Sigmoid colon (tissue), 7 donors: ENCODE measurements around the gene DBN1. TPM values are rescaled to one million over a fixed set of nuclear protein-coding genes. Genes with fewer than 3 reads are reported as not detected.
A peak's percentile ranks its signal among the peaks of the same experiment; 100 is the strongest.

Experiments used
- DNase-seq: peaks from one replicate; pipeline ENCODE4 v3.0.0-alpha.2; 2019
- H3K27ac ChIP-seq, 4 donors: fragments of 200-600 bp; sonication (generic); one replicate each; pipeline ENCODE4 v1.5.1; 2016 to 2019; ENCODE audit warnings: mild to moderate bottlenecking in 1 of 4
- H3K27me3 ChIP-seq, 3 donors: fragments of 200-600 bp; sonication (generic); one replicate each; pipeline ENCODE4 v1.5.1; 2019; ENCODE audit warnings: mild to moderate bottlenecking in 1 of 3
- H3K36me3 ChIP-seq, 4 donors: fragments of 200-600 bp; sonication (generic); one replicate each; pipeline ENCODE4 v1.5.1; 2016 to 2019
- H3K4me1 ChIP-seq, 4 donors: fragments of 200-600 bp; sonication (generic); one replicate each; pipeline ENCODE4 v1.5.1; 2017 to 2019
- H3K4me3 ChIP-seq, 4 donors: fragments of 200-600 bp; sonication (generic); one replicate each; pipeline ENCODE4 v1.5.1; 2017 to 2019; ENCODE audit warnings: mild to moderate bottlenecking in 2 of 4, moderate library complexity in 1 of 4
- H3K9me3 ChIP-seq, 4 donors: fragments of 200-600 bp in 3 of 4; sonication (generic) in 3 of 4; one replicate each; pipeline versions ENCODE4 v1.5.1 to v1.6.1; 2013 to 2019
- CTCF ChIP-seq, 4 experiments: fragments of 450-650 bp in 3 of 4; fragments of 200-600 bp in 1 of 4; IDR thresholded peaks; one replicate each; pipeline ENCODE4 v1.5.1; 2016 to 2019; ENCODE audit warnings: antibody characterized with exemption in 4 of 4, mild to moderate bottlenecking in 3 of 4, moderate library complexity in 2 of 4
- EP300 ChIP-seq, 4 donors: sonication (generic); formaldehyde crosslinking; IDR thresholded peaks; one replicate each; pipeline ENCODE4 v1.6.1; 2017; ENCODE audit warnings: antibody characterized with exemption in 4 of 4
- POLR2A ChIP-seq, 2 donors: fragments of 450-650 bp; IDR thresholded peaks; one replicate each; pipeline ENCODE4 v1.6.1; 2016; ENCODE audit warnings: antibody characterized with exemption in 2 of 2, mild to moderate bottlenecking in 2 of 2, moderate library complexity in 2 of 2
- POLR2AphosphoS5 ChIP-seq, 4 donors: sonication (generic); formaldehyde crosslinking; IDR thresholded peaks; one replicate each; pipeline ENCODE4 v1.6.1; 2017; ENCODE audit warnings: antibody characterized with exemption in 4 of 4
- WGBS, 2 donors: extraction: QIAGEN DNeasy Blood & Tissue Kit; methylation state at CpG; one replicate each; pipeline ENCODE4 v1.1.7; 2013; 5-methylcytosine and 5-hydroxymethylcytosine counted together
- intact Hi-C: fragments of 100-400 bp; cut with DNase I; formaldehyde crosslinking; loops from one replicate; pipeline ENCODE4 v1.15.1; 2023
- polyA plus RNA-seq, 3 donors: library from polyadenylated mRNA; stranded (reverse); fragments of 200-250 nt; gene quantifications; one replicate each; pipeline ENCODE4 v1.2.3, GENCODE V29; 2013
- total RNA-seq, 4 donors: library from RNA; depleted of rRNA; stranded (reverse); fragments of >200 nt; gene quantifications; one replicate each; pipeline ENCODE4 v1.1.0, GENCODE V29; 2016
- donor health status: healthy with polysubstance abuse.
- donor health status: Bipolar disorder and iron deficiency.
- donor health status: healthy.

DBN1 gene
- total and polyA plus RNA-seq, 7 donors = 6.0 to 100.0 (median 54.8) TPM

DNA sequence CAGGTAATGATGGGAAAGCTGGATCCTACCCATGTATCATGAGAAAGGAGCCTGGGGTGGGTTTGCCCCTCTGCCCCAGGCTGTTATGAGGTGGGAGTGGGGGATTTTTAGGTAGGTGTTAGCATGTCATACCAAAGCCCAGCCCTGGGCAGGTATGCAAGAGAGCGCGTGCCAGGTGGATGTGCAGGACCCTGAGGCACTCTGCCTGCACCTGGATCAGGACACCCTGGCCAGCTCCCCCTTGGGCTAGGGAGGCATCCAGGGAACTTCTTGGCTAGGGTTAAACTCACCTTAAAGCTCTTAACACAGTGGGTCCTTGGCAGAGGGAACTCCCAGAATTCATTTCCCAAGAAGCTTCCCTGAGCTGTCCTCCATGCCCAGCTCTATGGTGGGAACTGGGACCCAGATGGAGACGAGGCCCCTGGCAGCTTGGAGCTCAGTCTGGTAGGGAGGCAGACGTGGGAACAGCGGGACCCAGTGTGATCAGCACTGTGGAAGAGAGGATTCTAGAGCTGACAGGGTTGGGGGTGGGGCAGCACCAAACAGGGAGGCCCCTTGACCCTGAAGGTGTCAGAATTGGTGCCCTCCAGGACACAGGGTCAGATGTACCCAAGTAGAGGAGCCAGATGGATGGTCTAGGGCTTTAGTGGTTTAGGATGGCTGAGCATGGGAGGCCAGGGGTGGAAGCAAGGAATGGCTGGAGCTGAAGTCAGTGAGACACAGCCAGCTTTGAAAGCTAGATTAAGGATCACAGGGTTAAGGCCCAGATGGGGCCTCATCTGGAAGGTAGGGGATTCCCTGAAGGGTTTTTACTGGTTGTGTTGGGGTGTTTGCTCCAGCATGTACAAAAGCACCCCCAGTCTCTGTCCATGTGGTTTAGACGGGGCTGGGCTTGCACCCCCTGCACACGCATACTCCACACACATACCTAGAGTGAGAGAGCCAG is 29.1 kb downstream of the DBN1 start:
- Histone ChIP-seq H3K9me3 (no peaks in the 10 kb centered on the region), H3K4me1 (peaks cover 0 to 27% (median 24%) of the 10 kb centered on the region in 4 donors), H3K36me3 (peaks cover 0 to 26% (median 6%) of the 10 kb centered on the region in 4 donors), H3K27ac (no peak overlapping the region), H3K27me3 (peaks cover 0 to 32% (median 11%) of the 10 kb centered on the region in 3 donors), H3K4me3 (no peak overlapping the region)
- intact Hi-C loops = no loop called here
- WGBS, 2 donors = 43 to 66% methylated on average over 7 of the region's 7 CpGs
- no peak for DNase-seq
- peak in 1 of 4 donors; percentile 1 for TF ChIP-seq POLR2AphosphoS5 (IDR thresholded peaks at IDR 0.05)
- TF ChIP-seq CTCF (IDR thresholded peaks at IDR 0.05) = no peak
- no peak for TF ChIP-seq POLR2A (IDR thresholded peaks at IDR 0.05)
- no peak for TF ChIP-seq EP300 (IDR thresholded peaks at IDR 0.05)

- H3K36me3 ChIP-seq = peaks cover 0 to 26% (median 6%) of the 10 kb centered on the region in 4 donors
- H3K9me3 ChIP-seq = no peaks in the 10 kb centered on the region
- no peak overlapping the region for H3K27ac ChIP-seq
- WGBS, 2 donors = 70 to 88% methylated on average over 15 of the region's 15 CpGs
- no peak overlapping the region for H3K4me3 ChIP-seq
- peaks cover 0 to 22% (median 1%) of the 10 kb centered on the region in 3 donors for H3K27me3 ChIP-seq
- no peak for DNase-seq
- no peak for TF ChIP-seq POLR2AphosphoS5 (IDR thresholded peaks at IDR 0.05)
- no peak for TF ChIP-seq POLR2A (IDR thresholded peaks at IDR 0.05)
- TF ChIP-seq EP300 (IDR thresholded peaks at IDR 0.05) = no peak
- no peak for TF ChIP-seq CTCF (IDR thresholded peaks at IDR 0.05)
- intact Hi-C loops = no loop called here
- H3K4me1 ChIP-seq = peaks cover 0 to 27% (median 24%) of the 10 kb centered on the region in 4 donors
Measured at GRCh38 chr5:177443144-177443983, 30.1 kb downstream of the DBN1 start.

DNA sequence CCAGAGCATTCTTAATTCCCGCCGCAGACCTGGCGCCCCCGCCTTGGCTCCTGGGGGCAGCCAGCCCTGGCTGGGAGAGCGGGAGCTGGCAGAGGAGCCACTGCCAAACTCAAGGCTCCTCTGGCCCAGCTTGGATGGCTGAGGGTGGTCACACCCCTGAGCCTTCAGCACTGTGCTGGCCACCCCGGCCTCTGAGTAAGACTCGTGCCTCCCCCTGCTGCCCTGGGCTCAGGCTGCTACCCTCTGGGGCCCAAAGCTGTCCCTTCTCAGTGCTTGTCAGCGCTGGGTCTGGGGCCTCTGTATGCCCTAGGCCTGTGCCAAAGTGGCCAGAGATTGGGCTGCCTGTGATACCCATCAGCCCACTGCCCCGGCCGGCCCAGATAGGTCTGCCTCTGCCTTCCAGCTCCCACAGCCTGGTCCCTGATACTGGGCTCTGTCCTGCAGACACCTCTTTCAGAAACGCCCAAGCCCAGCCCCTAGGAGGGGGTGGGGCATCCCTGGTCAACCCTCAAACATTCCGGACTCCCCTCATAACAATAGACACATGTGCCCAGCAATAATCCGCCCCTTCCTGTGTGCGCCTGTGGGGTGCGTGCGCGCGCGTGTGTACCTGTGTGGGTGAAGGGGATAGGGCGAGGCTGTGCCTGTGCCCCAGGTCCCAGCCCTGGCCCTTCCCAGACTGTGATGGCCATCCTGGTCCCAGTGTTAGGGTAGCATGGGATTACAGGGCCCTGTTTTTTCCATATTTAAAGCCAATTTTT is 31.2 kb downstream of the DBN1 start:
- Histone ChIP-seq H3K4me3 (no peak overlapping the region), H3K4me1 (peaks cover 0 to 18% (median 15%) of the 10 kb centered on the region in 4 donors), H3K9me3 (no peaks in the 10 kb centered on the region), H3K27me3 (peaks cover 0 to 11% (median 0%) of the 10 kb centered on the region in 3 donors), H3K27ac (no peak overlapping the region), H3K36me3 (peaks cover 2 to 36% (median 7%) of the 10 kb centered on the region in 4 donors)
- no peak for DNase-seq
- TF ChIP-seq EP300 (IDR thresholded peaks at IDR 0.05) = no peak
- TF ChIP-seq CTCF (IDR thresholded peaks at IDR 0.05) = no peak
- no peak for TF ChIP-seq POLR2A (IDR thresholded peaks at IDR 0.05)
- no peak for TF ChIP-seq POLR2AphosphoS5 (IDR thresholded peaks at IDR 0.05)
- WGBS, 2 donors = 89 to 93% methylated on average over 20 of the region's 20 CpGs
- intact Hi-C loops = no loop called here
